SK-N-MC (cell line): ENCODE results near the gene LRRC55.

Experiments
- EZH2 ChIP-seq: fragments of 200-600 bp; sonication (generic); IDR thresholded peaks from one replicate; pipeline ENCODE4 v1.6.1; 2017; ENCODE audit warnings: antibody characterized with exemption
- FOXP2 ChIP-seq: optimal IDR thresholded peaks from 2 replicates; pipeline ENCODE3; 2011; ENCODE audit warnings: mild to moderate bottlenecking, moderate library complexity; ENCODE audit not compliant: insufficient read depth; ENCODE audit errors: extremely low read length, control extremely low read depth
- POLR2AphosphoS5 ChIP-seq: IDR thresholded peaks from 2 replicates; pipeline ENCODE4 v1.6.1; 2012; ENCODE audit warnings: mild to moderate bottlenecking, low read depth, low read length, borderline replicate concordance

DNA sequence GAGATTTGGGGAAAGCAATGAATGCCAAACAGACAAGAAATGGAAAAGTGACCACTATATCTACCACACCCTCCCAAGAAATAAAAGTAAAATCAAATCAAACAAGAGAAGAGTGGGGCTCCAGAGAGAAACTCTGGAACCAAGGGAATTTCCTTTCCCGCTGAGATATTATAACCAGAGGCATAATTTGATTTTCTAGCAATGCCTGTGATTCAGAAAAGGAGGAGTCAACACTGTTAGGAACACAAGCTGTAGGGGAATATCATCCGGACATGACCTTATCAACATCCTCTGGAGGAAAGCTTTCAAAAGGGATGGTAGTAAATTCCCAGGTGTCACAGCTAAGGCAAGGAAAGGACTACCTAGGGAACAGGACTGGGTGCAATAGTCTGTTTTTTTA is 29.6 kb upstream of the LRRC55 start:
- TF ChIP-seq POLR2AphosphoS5 (no peak), EZH2 (no peak), FOXP2 (no peak)
